HG03457 (cell line): ENCODE results near the gene PHLPP1.

Experiments used
- ATAC-seq: cut with Tn5 transposase; IDR thresholded peaks from one replicate; pipeline ENCODE4 v1.9.1; 2021; ENCODE audit warnings: moderate number of reproducible peaks; ENCODE audit not compliant: unreplicated experiment

Gene PHLPP1

GRCh38 chr18:62844850-62845643 is 129.7 kb downstream of the PHLPP1 start:
- ATAC-seq: peak; percentile 52

- ATAC-seq: no peak
Measured at GRCh38 chr18:62846313-62846712, 131.0 kb downstream of the PHLPP1 start.

- ATAC-seq: no peak
Measured at GRCh38 chr18:62847081-62847480, 131.7 kb downstream of the PHLPP1 start.

DNA sequence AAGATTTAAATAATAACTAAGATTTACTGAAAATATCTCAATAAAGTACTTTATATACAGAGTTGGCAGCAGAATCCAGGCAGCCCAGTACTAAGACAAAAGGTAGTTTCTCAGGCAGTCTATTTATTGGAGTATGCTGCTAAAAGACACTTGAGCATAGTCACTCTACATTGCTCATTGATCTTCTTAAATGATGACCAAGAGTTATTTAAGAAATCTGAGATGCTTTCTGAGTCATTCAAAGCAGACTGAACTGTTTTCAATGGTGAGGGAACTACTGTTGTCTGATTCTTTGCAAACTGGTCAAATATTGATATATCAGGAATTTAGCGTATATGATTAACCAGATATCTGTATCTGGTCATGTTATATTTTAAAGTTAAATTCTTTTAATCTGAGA is 133.6 kb downstream of the PHLPP1 start:
- ATAC-seq: no peak

- ATAC-seq: no peak
Measured at GRCh38 chr18:62850619-62851306, 135.4 kb downstream of the PHLPP1 start.

GRCh38 chr18:62852851-62853250 is 137.5 kb downstream of the PHLPP1 start:
- no peak for ATAC-seq

DNA sequence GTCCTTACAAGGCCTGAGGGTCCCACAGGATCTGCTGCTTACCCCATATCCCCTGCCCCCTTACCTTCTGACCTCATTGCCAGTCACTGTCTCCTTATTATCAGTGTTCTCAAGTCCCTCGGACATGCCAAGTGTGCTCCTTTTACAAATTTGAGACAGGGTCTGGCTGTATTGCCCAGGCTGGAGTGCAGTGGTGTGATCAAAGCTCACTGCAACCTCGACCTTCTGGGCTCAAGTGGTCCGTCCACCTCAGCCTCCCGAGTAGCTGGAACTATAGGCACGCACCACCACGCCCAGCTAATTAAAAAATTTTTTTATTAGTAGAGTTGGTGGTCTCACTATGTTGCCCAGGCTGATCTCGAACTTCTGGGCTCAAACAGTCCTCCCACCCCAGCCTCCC is 141.0 kb downstream of the PHLPP1 start:
- ATAC-seq: no peak

- ATAC-seq: no peak
Measured at GRCh38 chr18:62857263-62857976, 142.1 kb downstream of the PHLPP1 start.

DNA sequence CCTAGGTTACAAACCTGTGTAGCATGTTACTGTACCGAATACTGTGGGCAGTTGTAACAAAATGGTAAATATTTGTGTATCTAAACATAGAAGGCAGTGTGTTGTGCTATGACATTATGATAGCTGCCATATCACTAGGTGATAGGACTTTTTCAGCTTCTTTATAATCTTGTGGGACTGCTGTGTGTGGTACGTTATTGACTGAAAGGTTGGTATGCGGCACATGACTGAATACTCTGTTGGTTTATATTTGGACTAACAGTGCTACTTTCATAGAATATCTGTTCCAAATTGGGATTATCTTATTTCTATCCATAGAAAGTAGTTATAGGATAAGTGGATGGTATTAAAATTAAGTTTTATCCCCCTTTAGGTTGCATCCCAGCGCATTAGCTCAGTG is 144.7 kb downstream of the PHLPP1 start:
- ATAC-seq: no peak

- ATAC-seq: no peak
Measured at GRCh38 chr18:62862466-62862865, 147.1 kb downstream of the PHLPP1 start.

DNA sequence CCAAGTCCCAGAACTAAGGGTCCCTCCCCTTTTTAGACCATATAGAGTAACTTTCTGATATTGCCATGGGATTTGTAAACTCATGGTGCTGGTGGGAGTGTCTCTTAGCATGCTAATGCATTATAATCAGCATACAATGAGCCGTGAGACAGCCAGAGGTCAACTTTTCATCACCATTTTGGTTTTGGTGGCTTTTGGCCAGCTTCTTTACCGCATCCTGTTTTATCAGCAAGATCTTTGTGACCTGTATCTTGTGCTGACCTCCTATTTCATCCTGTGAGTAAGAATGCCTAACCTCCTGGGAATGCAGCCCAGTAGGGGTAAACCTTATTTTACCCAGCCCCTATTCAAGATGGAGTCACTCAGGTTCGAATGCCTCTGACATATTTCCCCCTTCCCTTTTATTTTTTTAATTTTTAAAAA is 148.2 kb downstream of the PHLPP1 start:
- ATAC-seq: no peak

- no peak for ATAC-seq
Measured at GRCh38 chr18:62865498-62865897, 150.2 kb downstream of the PHLPP1 start.

DNA sequence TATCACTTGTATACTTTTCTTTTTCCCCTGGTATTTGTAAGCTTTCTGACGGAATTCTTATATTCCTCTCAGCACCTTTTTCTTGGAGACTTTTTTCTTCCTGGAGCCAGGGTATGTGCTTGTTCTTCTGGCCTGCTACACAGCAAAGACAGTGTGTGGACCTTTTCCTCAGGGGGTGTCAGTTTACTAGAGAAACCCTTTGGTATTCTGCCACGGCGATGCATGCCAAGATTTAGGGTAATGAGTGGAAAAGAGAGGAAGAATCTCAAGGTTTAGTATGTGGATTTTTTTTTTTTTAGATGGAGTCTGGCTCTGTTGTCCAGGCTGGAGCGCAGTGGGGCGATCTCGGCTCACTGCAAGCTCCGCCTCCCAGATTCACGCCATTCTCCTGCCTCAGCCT is 152.2 kb downstream of the PHLPP1 start:
- ATAC-seq: no peak

GRCh38 chr18:62868645-62869044 is 153.3 kb downstream of the PHLPP1 start:
- no peak for ATAC-seq

DNA sequence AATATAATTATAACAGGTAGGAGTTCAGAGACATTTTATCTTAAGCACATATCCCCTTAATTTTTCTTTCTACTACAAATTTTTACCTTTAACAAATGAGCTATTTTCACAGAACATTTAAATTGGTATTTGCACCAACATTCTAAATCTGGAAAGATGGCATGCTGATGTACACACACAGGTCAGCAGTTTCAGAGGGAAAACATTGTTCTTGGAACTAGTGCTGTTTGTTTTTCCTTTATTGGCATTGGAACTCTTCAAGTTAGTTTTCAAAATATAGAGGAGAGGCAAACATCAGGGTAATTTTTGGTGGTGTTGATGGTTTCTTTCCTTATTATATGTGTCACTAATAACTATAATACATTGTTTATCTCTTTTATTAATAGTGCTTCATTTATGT is 155.3 kb downstream of the PHLPP1 start:
- no peak for ATAC-seq

- no peak for ATAC-seq
Measured at GRCh38 chr18:62875323-62875722, 160.0 kb downstream of the PHLPP1 start.

- no peak for ATAC-seq
Measured at GRCh38 chr18:62876111-62876510, 160.8 kb downstream of the PHLPP1 start.

- ATAC-seq: no peak
Measured at GRCh38 chr18:62876828-62877227, 161.5 kb downstream of the PHLPP1 start.

DNA sequence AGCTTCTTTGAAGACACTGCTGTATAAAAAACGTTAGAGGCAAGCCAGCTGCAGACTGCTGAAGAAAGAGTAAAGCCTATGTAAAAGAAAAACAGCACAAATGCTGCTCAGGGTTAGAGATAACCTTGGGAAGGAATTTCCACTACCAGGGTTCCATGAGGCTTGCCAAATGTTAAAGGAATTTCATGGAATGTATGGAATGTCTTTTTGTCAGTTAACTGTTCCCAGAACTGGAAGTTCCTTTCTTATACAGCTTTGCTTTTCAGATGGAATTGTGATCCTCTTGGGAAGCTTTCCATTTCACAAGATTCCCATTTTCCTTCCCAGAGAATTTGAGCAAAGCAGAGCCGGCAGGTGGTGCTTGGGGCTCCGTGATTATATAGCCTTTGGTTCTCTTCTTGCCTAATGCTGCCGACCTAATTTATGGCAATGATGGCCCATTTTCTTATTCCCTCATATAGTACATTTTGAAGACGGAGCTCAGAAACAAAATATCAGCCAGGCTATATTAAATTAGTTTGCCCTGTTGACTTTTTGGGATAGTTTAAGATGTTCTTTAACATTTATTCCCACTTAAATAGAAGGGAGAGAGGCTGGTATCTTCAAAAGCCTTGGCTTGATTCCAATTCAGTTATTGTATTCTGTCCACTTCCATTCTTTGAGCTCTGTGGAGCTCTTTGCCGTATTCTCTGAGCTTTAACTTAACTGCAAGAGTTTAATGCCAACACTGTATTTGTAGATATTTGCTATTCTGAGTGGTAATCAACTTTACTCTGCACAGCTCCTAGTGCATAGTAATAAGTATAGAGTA is 162.3 kb downstream of the PHLPP1 start:
- no peak for ATAC-seq

DNA sequence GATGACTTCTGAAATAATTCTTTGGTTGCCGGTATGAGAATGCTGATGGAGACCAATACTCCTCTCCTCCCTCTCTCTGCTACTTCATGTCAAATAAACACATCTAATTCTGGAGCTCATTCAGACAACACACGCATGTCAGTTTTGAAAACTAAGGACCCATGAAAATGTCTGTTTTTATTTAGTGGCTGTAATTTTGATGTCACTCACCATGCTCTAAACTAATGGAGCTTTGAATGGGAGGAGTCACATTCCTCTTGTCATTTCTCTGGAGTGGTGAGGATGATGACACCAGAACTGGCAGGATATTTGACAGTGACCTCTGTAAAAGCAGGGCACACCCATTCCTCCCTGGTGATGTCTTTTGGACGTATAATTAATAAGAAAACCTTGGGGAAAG is 163.0 kb downstream of the PHLPP1 start:
- ATAC-seq: no peak

- ATAC-seq: no peak
Measured at GRCh38 chr18:62880034-62880433, 164.7 kb downstream of the PHLPP1 start.
